ENCODE measurements around the gene MYO15B.
A peak's percentile ranks its signal among the peaks of the same experiment; 100 is the strongest.

Gene MYO15B

GRCh38 chr17:75587675-75588595 lies at the start of gene MYO15B:
Gene MYO15B (plus strand): TSS chr17:75587800. CDS start chr17:75588058, 258 bp downstream.
- peak; percentile 7 to 65 for DNase-seq

- no peak for DNase-seq
Observed at GRCh38 chr17:75539967-75540729, 47.5 kb upstream of the MYO15B start.

- DNase-seq, result no peak
Observed at GRCh38 chr17:75540923-75541503, 46.6 kb upstream of the MYO15B start.

- DNase-seq, result no peak
Observed at GRCh38 chr17:75542229-75542628, 45.4 kb upstream of the MYO15B start.

GRCh38 chr17:75542728-75543336 lies 44.8 kb upstream of the MYO15B start:
- DNase-seq, result no peak

- DNase-seq, result no peak
Observed at GRCh38 chr17:75544250-75544649, 43.4 kb upstream of the MYO15B start.

GRCh38 chr17:75546181-75546580 lies 41.4 kb upstream of the MYO15B start:
- no peak for DNase-seq

- DNase-seq, result no peak
Observed at GRCh38 chr17:75547091-75547490, 40.5 kb upstream of the MYO15B start.

- DNase-seq, result no peak
Observed at GRCh38 chr17:75548813-75549212, 38.8 kb upstream of the MYO15B start.

- DNase-seq, result no peak
Observed at GRCh38 chr17:75549246-75550138, 38.1 kb upstream of the MYO15B start.

- DNase-seq, result no peak
Observed at GRCh38 chr17:75550139-75550465, 37.5 kb upstream of the MYO15B start.

- no peak for DNase-seq
Observed at GRCh38 chr17:75551266-75551665, 36.3 kb upstream of the MYO15B start.

GRCh38 chr17:75552425-75553294 lies 34.9 kb upstream of the MYO15B start:
- no peak for DNase-seq

- DNase-seq, result no peak
Observed at GRCh38 chr17:75553295-75554110, 34.1 kb upstream of the MYO15B start.

GRCh38 chr17:75555679-75556153 lies 31.9 kb upstream of the MYO15B start:
- no peak for DNase-seq

GRCh38 chr17:75557075-75557851 lies 30.3 kb upstream of the MYO15B start:
- DNase-seq, result peak; percentile 63 to 70

- DNase-seq, result no peak
Observed at GRCh38 chr17:75557852-75558665, 29.5 kb upstream of the MYO15B start.

Measured in hippocampal formation (tissue), 2 donors.